ENCODE results near the gene SLC25A5. TPM values are rescaled to one million over a fixed set of nuclear protein-coding genes. Genes with fewer than 3 reads are reported as not detected.

SLC25A5 gene
- total RNA-seq, 1 experiment from 2014 or later = 573 TPM

- no peak for TF ChIP-seq ATF3 (CRISPR knock-in tag; conservative IDR thresholded peaks at IDR 0.05)
- no peak for TF ChIP-seq E2F4 (CRISPR knock-in tag; IDR thresholded peaks at IDR 0.05; ENCODE audit: borderline replicate concordance, low read depth)
- TF ChIP-seq HMGXB4 (CRISPR knock-in tag; IDR thresholded peaks at IDR 0.05) = no peak
- TF ChIP-seq IRF2 (CRISPR knock-in tag; IDR thresholded peaks at IDR 0.05; ENCODE audit: borderline replicate concordance, low read depth) = no peak
- TF ChIP-seq ZNF232 (CRISPR knock-in tag; IDR thresholded peaks at IDR 0.05) = no peak
- no peak for TF ChIP-seq NFYB (CRISPR knock-in tag; conservative IDR thresholded peaks at IDR 0.05; ENCODE audit: low read depth)
- TF ChIP-seq GABPB1 (CRISPR knock-in tag; IDR thresholded peaks at IDR 0.05) = no peak
- TF ChIP-seq CDX4 (CRISPR knock-in tag; IDR thresholded peaks at IDR 0.05; ENCODE audit: borderline replicate concordance) = no peak
These were observed 27.8 kb downstream of the SLC25A5 start (continued) for GRCh38 chrX:119495734-119496726.

- TF ChIP-seq GTF2I (CRISPR knock-in tag; conservative IDR thresholded peaks at IDR 0.05) (no peak), CREM (CRISPR knock-in tag; IDR thresholded peaks at IDR 0.05) (no peak), ATF3 (CRISPR knock-in tag; conservative IDR thresholded peaks at IDR 0.05) (no peak), JUN (CRISPR knock-in tag; IDR thresholded peaks at IDR 0.05) (no peak), ZNF138 (CRISPR knock-in tag; conservative IDR thresholded peaks at IDR 0.05) (no peak), CTCF (IDR thresholded peaks at IDR 0.05) (no peak), ZBTB21 (CRISPR knock-in tag; IDR thresholded peaks at IDR 0.05; ENCODE audit: borderline replicate concordance) (no peak), ZNF219 (CRISPR knock-in tag; IDR thresholded peaks at IDR 0.05; ENCODE audit: borderline replicate concordance) (no peak), NFATC4 (CRISPR knock-in tag; IDR thresholded peaks at IDR 0.05) (no peak), USF2 (CRISPR knock-in tag; IDR thresholded peaks at IDR 0.05) (no peak), NR3C1 (CRISPR knock-in tag; conservative IDR thresholded peaks at IDR 0.05; ENCODE audit: low read depth) (no peak), ZNF512 (CRISPR knock-in tag; IDR thresholded peaks at IDR 0.05; ENCODE audit: borderline replicate concordance) (no peak), ZNF317 (CRISPR knock-in tag; IDR thresholded peaks at IDR 0.05; ENCODE audit: borderline replicate concordance, low read depth) (no peak), NFYB (CRISPR knock-in tag; conservative IDR thresholded peaks at IDR 0.05; ENCODE audit: low read depth) (no peak)
- H3K4me3 Mint-ChIP-seq = no peak overlapping the region
- POLR2A ChIA-PET = no interaction called here
- peaks cover 5% of the 10 kb centered on the region; the same call in 1 of the 2 replicates for H3K4me1 Mint-ChIP-seq
- no peaks in the 10 kb centered on the region; the same call in none of the 2 replicates for H3K27me3 Mint-ChIP-seq (ENCODE audit: low read depth)
- ATAC-seq = no peak
- DNase-seq (ENCODE audit: low spot score) = no peak
- H3K9me3 Mint-ChIP-seq = no peaks in the 10 kb centered on the region
- no peak overlapping the region for H3K27ac Mint-ChIP-seq
- CTCF ChIA-PET = interaction anchor here (1.2 kb wide), 1 partner anchor 19 kb away, joined by 3 read pairs; no protein-coding TSS in a partner anchor
- no peaks in the 10 kb centered on the region for H3K36me3 Mint-ChIP-seq
These were observed 28.9 kb downstream of the SLC25A5 start for GRCh38 chrX:119497185-119497584.
